Measurements from ENCODE around the gene TMEM123. TPM values are rescaled to one million over a fixed set of nuclear protein-coding genes. Genes with fewer than 3 reads are reported as not detected.

The TMEM123 gene
- total RNA-seq, 4 donors from 2014 or later: 161 to 212 (median 197) TPM

DNA sequence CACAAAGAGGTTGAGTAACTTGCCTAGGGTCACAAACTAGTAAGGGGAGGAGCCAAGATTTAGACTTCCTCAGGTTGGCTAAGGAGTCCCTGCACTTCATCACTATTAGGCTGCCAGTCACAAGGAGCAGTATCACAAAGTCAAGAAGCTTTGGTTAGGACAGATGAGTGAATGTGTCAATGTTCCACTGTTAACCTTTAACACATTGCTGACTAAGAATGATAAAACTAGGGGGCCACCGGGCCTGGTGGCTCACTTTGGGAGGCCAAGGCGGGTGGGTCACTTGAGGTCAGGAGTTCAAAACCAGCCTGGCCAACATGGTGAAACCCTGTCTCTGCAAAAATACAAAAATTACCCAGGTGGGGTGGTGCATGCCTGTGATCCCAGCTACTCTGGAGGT is 32.0 kb downstream of the TMEM123 start:
- WGBS: 90% methylated on average over 2 of the region's 2 CpGs
- no peak for DNase-seq (ENCODE audit: low spot score in 2 of 2)
- TF ChIP-seq EP300 (IDR thresholded peaks at IDR 0.05): no peak
- TF ChIP-seq POLR2A (IDR thresholded peaks at IDR 0.05): no peak
- Histone ChIP-seq H3K4me1 (peaks cover 23% of the 10 kb centered on the region), H3K27ac (no peak overlapping the region), H3K4me3 (no peak overlapping the region), H3K9me3 (no peaks in the 10 kb centered on the region), H3K36me3 (no peaks in the 10 kb centered on the region), H3K27me3 (no peaks in the 10 kb centered on the region)

DNA sequence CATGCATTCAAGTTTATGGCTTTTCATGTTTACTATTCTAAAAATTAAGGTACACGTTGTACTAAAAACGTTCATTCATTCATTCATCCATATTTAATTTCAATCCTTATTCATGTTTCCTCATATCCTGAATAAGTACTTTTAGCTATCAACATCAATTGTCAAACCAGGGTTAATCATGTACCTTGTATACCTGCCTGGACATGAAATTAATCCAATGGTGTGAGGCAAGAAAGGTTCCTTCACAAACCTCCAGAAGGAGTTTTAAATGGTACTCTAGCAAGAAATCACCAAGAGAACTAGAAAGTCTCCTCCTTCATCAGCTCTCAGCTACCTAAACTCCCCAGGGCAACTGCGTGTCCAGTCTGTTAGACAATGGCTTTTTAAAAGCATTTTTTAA is 33.4 kb downstream of the TMEM123 start:
- TF ChIP-seq EP300 (IDR thresholded peaks at IDR 0.05) (no peak), POLR2A (IDR thresholded peaks at IDR 0.05) (no peak), POLR2AphosphoS5 (IDR thresholded peaks at IDR 0.05) (no peak)
- TF ChIP-seq, protein P1, sequence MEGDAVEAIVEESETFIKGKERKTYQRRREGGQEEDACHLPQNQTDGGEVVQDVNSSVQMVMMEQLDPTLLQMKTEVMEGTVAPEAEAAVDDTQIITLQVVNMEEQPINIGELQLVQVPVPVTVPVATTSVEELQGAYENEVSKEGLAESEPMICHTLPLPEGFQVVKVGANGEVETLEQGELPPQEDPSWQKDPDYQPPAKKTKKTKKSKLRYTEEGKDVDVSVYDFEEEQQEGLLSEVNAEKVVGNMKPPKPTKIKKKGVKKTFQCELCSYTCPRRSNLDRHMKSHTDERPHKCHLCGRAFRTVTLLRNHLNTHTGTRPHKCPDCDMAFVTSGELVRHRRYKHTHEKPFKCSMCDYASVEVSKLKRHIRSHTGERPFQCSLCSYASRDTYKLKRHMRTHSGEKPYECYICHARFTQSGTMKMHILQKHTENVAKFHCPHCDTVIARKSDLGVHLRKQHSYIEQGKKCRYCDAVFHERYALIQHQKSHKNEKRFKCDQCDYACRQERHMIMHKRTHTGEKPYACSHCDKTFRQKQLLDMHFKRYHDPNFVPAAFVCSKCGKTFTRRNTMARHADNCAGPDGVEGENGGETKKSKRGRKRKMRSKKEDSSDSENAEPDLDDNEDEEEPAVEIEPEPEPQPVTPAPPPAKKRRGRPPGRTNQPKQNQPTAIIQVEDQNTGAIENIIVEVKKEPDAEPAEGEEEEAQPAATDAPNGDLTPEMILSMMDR (IDR thresholded peaks at IDR 0.05): no peak
- Histone ChIP-seq H3K4me3 (no peak overlapping the region), H3K9me3 (no peaks in the 10 kb centered on the region), H3K36me3 (no peaks in the 10 kb centered on the region), H3K27ac (no peak overlapping the region), H3K4me1 (peaks cover 20% of the 10 kb centered on the region), H3K27me3 (no peaks in the 10 kb centered on the region)
- no peak for DNase-seq (ENCODE audit: low spot score in 2 of 2)
- WGBS: 77% methylated on average over 3 of the region's 3 CpGs

DNA sequence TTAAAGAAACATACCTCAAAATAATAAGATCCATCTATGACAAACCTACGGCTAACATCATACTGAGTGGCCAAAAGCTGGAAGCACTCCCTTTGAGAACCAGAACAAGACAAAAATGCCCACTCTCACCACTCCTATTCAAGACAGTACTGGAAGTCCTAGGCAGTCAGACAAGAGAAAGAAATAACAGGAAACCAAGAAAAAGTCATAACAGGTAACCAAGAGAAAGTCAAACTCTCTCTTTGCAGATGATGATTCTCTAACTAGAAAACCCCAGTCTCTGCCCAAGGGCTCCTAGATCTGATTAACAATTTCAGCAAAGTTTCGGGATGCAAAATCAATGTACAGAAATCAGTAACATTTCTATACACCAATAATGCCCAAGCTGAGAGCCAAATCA is 35.6 kb downstream of the TMEM123 start:
- H3K9me3 ChIP-seq: no peaks in the 10 kb centered on the region
- peaks cover 14% of the 10 kb centered on the region for H3K4me1 ChIP-seq
- TF ChIP-seq POLR2A (IDR thresholded peaks at IDR 0.05) (no peak), EP300 (IDR thresholded peaks at IDR 0.05) (no peak), POLR2AphosphoS5 (IDR thresholded peaks at IDR 0.05) (no peak)
- TF ChIP-seq, protein P1 (IDR thresholded peaks at IDR 0.05): no peak
- H3K27ac ChIP-seq: no peak overlapping the region
- no peaks in the 10 kb centered on the region for H3K36me3 ChIP-seq
- no peak for DNase-seq (ENCODE audit: low spot score in 2 of 2)
- H3K27me3 ChIP-seq: no peaks in the 10 kb centered on the region
- 89% methylated on average over 2 of the region's 2 CpGs for WGBS
- H3K4me3 ChIP-seq: no peak overlapping the region

DNA sequence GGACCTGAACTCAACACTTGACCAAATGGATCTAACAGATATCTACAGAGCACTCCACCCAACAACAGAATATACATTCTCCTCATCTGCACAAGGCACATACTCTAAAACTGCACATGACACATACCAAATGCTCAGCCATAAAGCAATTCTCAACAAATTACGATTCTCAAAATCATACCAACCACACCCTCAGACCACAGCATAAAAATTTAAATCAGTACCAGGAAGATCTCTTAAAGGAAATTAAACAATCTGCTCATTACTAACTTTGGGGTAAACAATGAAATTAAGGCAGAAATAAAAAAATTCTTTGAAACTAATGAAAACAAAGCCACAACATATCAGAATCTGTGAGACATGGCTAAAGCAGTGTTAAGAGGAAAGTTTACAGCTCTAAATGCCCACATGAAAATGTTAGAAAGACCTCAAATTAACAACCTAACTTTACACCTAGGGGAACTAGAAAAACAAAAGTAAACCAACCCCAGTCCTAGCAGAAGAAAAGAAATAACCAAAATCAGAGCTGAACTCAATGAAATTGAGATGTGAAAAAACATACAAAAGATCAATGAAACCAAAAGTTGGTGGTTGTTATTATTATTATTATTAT is 37.2 kb downstream of the TMEM123 start:
- no peak overlapping the region for H3K4me3 ChIP-seq
- 54% methylated on average over 1 of the region's 1 CpG for WGBS

DNA sequence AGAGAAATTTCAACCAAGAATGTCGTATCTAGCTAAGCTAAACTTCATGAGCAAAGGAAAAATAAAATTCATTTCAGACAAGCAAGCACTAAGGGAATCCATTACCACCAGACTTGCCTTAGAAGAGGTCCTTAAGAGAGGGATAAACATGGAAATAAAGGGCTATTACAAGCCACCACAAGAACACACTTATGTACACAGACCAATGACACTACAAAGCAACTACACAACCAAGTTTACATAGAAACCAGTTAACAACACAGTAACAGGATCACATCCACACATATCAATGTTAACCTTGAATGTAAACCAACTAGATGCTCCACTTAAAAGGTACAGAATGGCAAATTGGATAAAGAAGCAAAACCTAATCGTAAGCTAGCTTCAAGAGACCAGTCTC is 38.0 kb downstream of the TMEM123 start:
- H3K9me3 ChIP-seq: no peaks in the 10 kb centered on the region
- H3K4me3 ChIP-seq: no peak overlapping the region
- DNase-seq (ENCODE audit: low spot score in 2 of 2): no peak
- TF ChIP-seq EP300 (IDR thresholded peaks at IDR 0.05) (no peak), POLR2AphosphoS5 (IDR thresholded peaks at IDR 0.05) (no peak), POLR2A (IDR thresholded peaks at IDR 0.05) (no peak)
- TF ChIP-seq, protein P1 (IDR thresholded peaks at IDR 0.05): no peak
- 98% methylated on average over 2 of the region's 2 CpGs for WGBS
- H3K27me3 ChIP-seq: no peaks in the 10 kb centered on the region
- H3K27ac ChIP-seq: no peak overlapping the region
- H3K36me3 ChIP-seq: no peaks in the 10 kb centered on the region
- H3K4me1 ChIP-seq: peaks cover 4% of the 10 kb centered on the region

More for the DNA sequence above, 37.2 kb downstream of the TMEM123 start:
- Histone ChIP-seq H3K27me3 (no peaks in the 10 kb centered on the region), H3K36me3 (no peaks in the 10 kb centered on the region), H3K27ac (no peak overlapping the region), H3K9me3 (no peaks in the 10 kb centered on the region), H3K4me1 (peaks cover 12% of the 10 kb centered on the region)
- no peak for DNase-seq (ENCODE audit: low spot score in 2 of 2)
- TF ChIP-seq POLR2AphosphoS5 (IDR thresholded peaks at IDR 0.05) (no peak), POLR2A (IDR thresholded peaks at IDR 0.05) (no peak), EP300 (IDR thresholded peaks at IDR 0.05) (no peak)
- TF ChIP-seq, protein P1 (IDR thresholded peaks at IDR 0.05): no peak

DNA sequence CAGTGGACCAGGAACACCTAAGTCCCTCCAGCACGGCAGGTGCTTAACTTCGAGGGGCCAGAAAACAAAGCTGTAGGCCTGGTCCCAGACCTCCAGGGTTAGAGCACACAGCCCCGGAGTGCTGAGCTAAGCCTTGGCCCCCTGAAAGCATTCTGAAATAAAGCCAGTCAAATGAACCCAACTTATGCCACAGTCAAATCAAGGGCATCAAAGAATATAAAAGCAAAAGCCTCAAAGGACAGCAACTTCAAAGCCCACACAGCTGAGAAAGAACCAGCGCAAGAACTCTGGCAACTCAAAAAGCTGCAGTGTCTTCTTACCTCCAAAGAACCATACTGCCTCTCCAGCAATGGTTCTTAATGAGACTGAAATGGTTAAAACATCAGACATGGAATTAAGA is 39.1 kb downstream of the TMEM123 start:
- Histone ChIP-seq H3K4me3 (no peak overlapping the region), H3K9me3 (no peaks in the 10 kb centered on the region), H3K36me3 (no peaks in the 10 kb centered on the region), H3K27me3 (no peaks in the 10 kb centered on the region), H3K4me1 (no peaks in the 10 kb centered on the region), H3K27ac (no peak overlapping the region)
- no peak for DNase-seq (ENCODE audit: low spot score in 2 of 2)
- no peak for TF ChIP-seq POLR2AphosphoS5 (IDR thresholded peaks at IDR 0.05)
- TF ChIP-seq, protein P1 (IDR thresholded peaks at IDR 0.05): no peak
- no peak for TF ChIP-seq POLR2A (IDR thresholded peaks at IDR 0.05)
- TF ChIP-seq EP300 (IDR thresholded peaks at IDR 0.05): no peak
- 92% methylated on average over 4 of the region's 4 CpGs for WGBS

Data from suprapubic skin (tissue), 4 donors.